Activated naive CD8-positive, alpha-beta T cell treated with anti-CD3 and anti-CD28 coated beads, Interleukin-2, amount 50 U/mL, for 16 hours (primary cell): ENCODE measurements around the gene JPH3.

ENCODE experiments used
- DNase-seq: peaks from one replicate; pipeline ENCODE4 v3.0.0-alpha.2; 2020; ENCODE audit warnings: low read depth, low spot score

JPH3 gene

GRCh38 chr16:87602001-87602775, at the start of gene JPH3:
Gene JPH3 (plus strand): TSS chr16:87602508. CDS start chr16:87603147, 639 bp downstream.
- no peak for DNase-seq

GRCh38 chr16:87552772-87553573, 49.3 kb upstream of the JPH3 start:
- DNase-seq, result no peak

- DNase-seq, result no peak
Observed at GRCh38 chr16:87554754-87555427, 47.4 kb upstream of the JPH3 start.

GRCh38 chr16:87555647-87556046, 46.7 kb upstream of the JPH3 start:
- no peak for DNase-seq

GRCh38 chr16:87556941-87557459, 45.3 kb upstream of the JPH3 start:
- no peak for DNase-seq

- no peak for DNase-seq
Observed at GRCh38 chr16:87558682-87559081, 43.6 kb upstream of the JPH3 start.

- DNase-seq, result no peak
Observed at GRCh38 chr16:87559945-87560344, 42.4 kb upstream of the JPH3 start.

- DNase-seq, result no peak
Observed at GRCh38 chr16:87560428-87561199, 41.7 kb upstream of the JPH3 start.

- DNase-seq, result no peak
Observed at GRCh38 chr16:87561200-87562105, 40.9 kb upstream of the JPH3 start.

- no peak for DNase-seq
Observed at GRCh38 chr16:87562201-87562600, 40.1 kb upstream of the JPH3 start.

GRCh38 chr16:87563022-87563421, 39.3 kb upstream of the JPH3 start:
- no peak for DNase-seq

- no peak for DNase-seq
Observed at GRCh38 chr16:87563714-87564523, 38.4 kb upstream of the JPH3 start.

GRCh38 chr16:87564524-87564778, 37.9 kb upstream of the JPH3 start:
- DNase-seq, result no peak

GRCh38 chr16:87569601-87570571, 32.4 kb upstream of the JPH3 start:
- DNase-seq, result no peak

GRCh38 chr16:87570572-87570937, 31.8 kb upstream of the JPH3 start:
- DNase-seq, result no peak

GRCh38 chr16:87570938-87571867, 31.1 kb upstream of the JPH3 start:
- DNase-seq, result no peak

- DNase-seq, result no peak
Observed at GRCh38 chr16:87571868-87572244, 30.5 kb upstream of the JPH3 start.

- DNase-seq, result no peak
Observed at GRCh38 chr16:87572959-87573358, 29.3 kb upstream of the JPH3 start.
